HFFc6 (cell line): ENCODE measurements around the gene AQP1. TPM values are rescaled to one million over a fixed set of nuclear protein-coding genes. Genes with fewer than 3 reads are reported as not detected.

Experiments
- DNase-seq: peaks from one replicate; pipeline ENCODE4 v3.0.0-alpha.2; 2018
- H3K27ac Mint-ChIP-seq: 2 replicates; pipeline ENCODE4 v1.8.0; 2020; ENCODE audit warnings: mild to moderate bottlenecking, mixed read lengths
- H3K27me3 Mint-ChIP-seq: 2 replicates; pipeline ENCODE4 v1.8.0; 2021; ENCODE audit warnings: mild to moderate bottlenecking, moderate library complexity, mixed read lengths; ENCODE audit not compliant: insufficient read depth
- H3K36me3 Mint-ChIP-seq: 2 replicates; pipeline ENCODE4 v1.8.0; 2021; ENCODE audit warnings: low read depth, mixed read lengths
- H3K4me1 Mint-ChIP-seq: 2 replicates; pipeline ENCODE4 v1.8.0; 2020; ENCODE audit warnings: low read depth, mixed read lengths
- H3K4me3 Mint-ChIP-seq: 2 replicates; pipeline ENCODE4 v1.8.0; 2020; ENCODE audit warnings: mild to moderate bottlenecking, moderate library complexity, mixed read lengths
- H3K9me3 Mint-ChIP-seq: 2 replicates; pipeline ENCODE4 v1.8.0; 2020; ENCODE audit warnings: mild to moderate bottlenecking, mixed read lengths
- CTCF ChIP-seq: fragments of 200-600 bp; sonication (generic); IDR thresholded peaks from 2 replicates; pipeline ENCODE4 v1.5.0; 2021; ENCODE audit warnings: antibody characterized with exemption, mild to moderate bottlenecking
- long read RNA-seq: library from polyadenylated mRNA; unstranded; transcript quantifications from one replicate; pipeline ENCODE4 v2.0.0, GENCODE V29; 2019
- total RNA-seq, 6 experiments: library from RNA; stranded (reverse); fragmentation: NEBNext Ultra II Directional; extraction: Animal tissue kit (Norgen Biotek cat#: 25700); gene quantifications; 2 replicates in 1 of 6; 3 replicates in 5 of 6; pipeline ENCODE4 v1.2.3, GENCODE V29; 2021

The AQP1 gene
- under 1 TPM; 0.40 to 0.94 (median 0.57) TPM for total RNA-seq
- long read RNA-seq: 0 reads

GRCh38 chr7:30911561-30911969 is at the start of gene AQP1:
TSS of gene AQP1 (plus strand) at chr7:30911853. CDS start at chr7:30911910, 57 bp downstream.
- H3K9me3 Mint-ChIP-seq: no peaks in the 10 kb centered on the region
- no peaks in the 10 kb centered on the region for H3K36me3 Mint-ChIP-seq
- TF ChIP-seq CTCF: no peak
- DNase-seq: no peak
- no peak within 1 kb of the TSS for H3K4me3 Mint-ChIP-seq
- H3K4me1 Mint-ChIP-seq: peaks cover 17% of the 10 kb centered on the region
- H3K27me3 Mint-ChIP-seq: peaks cover 17% of the 10 kb centered on the region
- H3K27ac Mint-ChIP-seq: 0 out of 2 replicates have a peak within 1 kb of the TSS, but pooled peaks have one; percentile 14

DNA sequence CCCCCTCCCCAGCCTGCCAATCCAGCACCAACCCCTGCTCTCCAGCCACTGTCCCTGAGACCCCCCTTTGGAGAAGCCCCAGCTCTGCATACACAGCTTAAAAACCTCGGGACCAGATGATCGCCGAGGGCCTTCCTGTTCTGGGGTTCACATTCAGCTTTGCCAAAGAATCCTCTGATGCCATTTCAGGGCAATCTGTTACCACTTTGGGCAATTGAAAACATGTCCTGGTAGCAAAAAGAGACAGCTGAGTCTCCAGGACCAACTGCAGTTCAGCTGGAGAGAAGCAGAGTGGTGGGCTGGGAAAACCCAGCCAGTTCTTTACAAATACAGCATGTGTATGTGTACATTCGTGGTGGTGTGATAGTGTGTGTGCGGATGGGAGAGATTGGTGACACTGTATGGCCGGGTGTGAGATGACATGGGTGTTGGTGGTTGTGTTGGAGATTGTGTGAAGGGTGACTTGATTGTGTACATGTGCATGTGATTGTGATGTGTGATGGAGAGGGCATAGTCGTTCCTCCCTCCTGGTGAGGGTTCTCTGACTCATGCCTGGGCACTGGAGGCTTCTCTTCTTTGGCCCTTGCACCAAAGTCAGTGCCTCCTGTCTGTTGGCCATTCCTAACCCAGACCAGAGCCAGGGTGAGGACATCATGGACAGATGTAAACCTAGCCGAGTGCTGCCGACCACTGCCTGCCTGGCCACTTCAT is 48.5 kb upstream of the AQP1 start:
- Mint-ChIP-seq H3K36me3 (no peaks in the 10 kb centered on the region), H3K4me1 (no peaks in the 10 kb centered on the region; the same call in 1 of the 2 replicates), H3K27me3 (peaks cover 8% of the 10 kb centered on the region), H3K9me3 (no peaks in the 10 kb centered on the region), H3K4me3 (no peak overlapping the region), H3K27ac (no peak overlapping the region)
- DNase-seq: no peak
- TF ChIP-seq CTCF: no peak

DNA sequence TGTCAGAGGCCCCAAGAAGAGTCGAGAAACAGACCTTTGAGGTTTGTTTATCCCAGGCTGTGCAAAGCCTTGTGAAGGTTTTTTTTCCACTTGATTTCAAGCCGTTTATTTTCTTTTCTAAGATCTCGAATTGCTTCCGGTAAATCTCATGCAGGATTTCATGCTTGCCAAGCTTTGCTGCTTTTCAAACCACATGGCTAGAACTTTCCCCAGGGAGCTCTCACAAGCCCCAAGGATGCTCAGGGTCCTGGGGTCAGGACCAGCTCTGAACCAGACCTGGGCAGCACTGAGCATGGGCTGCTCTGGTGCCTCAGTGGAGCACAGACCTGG is 48.0 kb upstream of the AQP1 start:
- H3K4me3 Mint-ChIP-seq: no peak overlapping the region
- H3K27me3 Mint-ChIP-seq: peaks cover 8% of the 10 kb centered on the region
- no peak for TF ChIP-seq CTCF
- H3K36me3 Mint-ChIP-seq: no peaks in the 10 kb centered on the region
- no peak overlapping the region for H3K27ac Mint-ChIP-seq
- H3K9me3 Mint-ChIP-seq: no peaks in the 10 kb centered on the region
- DNase-seq: no peak
- H3K4me1 Mint-ChIP-seq: no peaks in the 10 kb centered on the region; the same call in 1 of the 2 replicates

DNA sequence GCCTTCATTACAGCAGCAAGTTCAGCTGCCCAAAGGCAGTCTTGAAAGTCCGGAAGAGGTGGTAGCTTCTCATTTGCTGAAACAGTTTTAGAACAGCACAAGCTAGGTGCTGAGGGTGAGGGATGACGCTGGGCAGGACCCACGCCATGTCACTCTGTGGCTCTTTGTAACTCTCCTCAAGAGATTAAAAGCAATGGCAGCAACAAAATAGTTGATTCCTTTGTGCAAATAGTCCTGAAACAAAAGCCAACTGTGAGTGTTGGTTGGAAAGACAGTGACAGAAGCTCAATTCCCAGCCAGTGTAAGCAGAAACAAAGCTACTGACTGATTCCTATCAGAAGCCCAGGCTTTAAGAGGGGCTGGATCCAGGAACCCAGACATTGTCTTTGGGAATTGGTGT is 47.6 kb upstream of the AQP1 start:
- H3K9me3 Mint-ChIP-seq: no peaks in the 10 kb centered on the region
- no peak for TF ChIP-seq CTCF
- no peaks in the 10 kb centered on the region for H3K36me3 Mint-ChIP-seq
- H3K4me3 Mint-ChIP-seq: no peak overlapping the region
- no peak overlapping the region for H3K27ac Mint-ChIP-seq
- no peak for DNase-seq
- no peaks in the 10 kb centered on the region; the same call in 1 of the 2 replicates for H3K4me1 Mint-ChIP-seq
- H3K27me3 Mint-ChIP-seq: peaks cover 8% of the 10 kb centered on the region

DNA sequence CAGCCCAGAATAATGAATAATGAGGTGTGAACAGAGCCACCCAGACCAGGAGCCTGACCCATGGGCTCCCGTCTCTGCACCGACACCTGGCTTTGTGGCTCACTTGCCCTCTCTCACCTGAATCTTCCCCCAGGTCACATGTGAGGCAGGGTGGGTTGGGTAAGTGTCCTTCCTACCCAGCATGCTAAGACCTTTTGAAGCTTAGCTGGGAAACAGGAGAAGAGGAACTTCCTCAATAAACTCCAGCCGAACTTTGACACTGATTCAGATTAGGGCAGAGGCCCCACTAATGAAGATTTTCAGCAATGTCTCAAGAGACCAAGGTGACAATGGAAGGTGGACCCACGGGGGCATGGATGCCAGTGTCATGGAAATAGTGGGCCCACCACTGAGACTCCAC is 46.6 kb upstream of the AQP1 start:
- no peak overlapping the region for H3K4me3 Mint-ChIP-seq
- no peak overlapping the region for H3K27ac Mint-ChIP-seq
- DNase-seq: no peak
- H3K9me3 Mint-ChIP-seq: no peaks in the 10 kb centered on the region
- TF ChIP-seq CTCF: no peak
- H3K4me1 Mint-ChIP-seq: no peaks in the 10 kb centered on the region; the same call in 1 of the 2 replicates
- no peaks in the 10 kb centered on the region for H3K36me3 Mint-ChIP-seq
- peaks cover 8% of the 10 kb centered on the region for H3K27me3 Mint-ChIP-seq
